Upper lobe of left lung (tissue), 6 donors: ENCODE results near the gene LSP1. TPM values are rescaled to one million over a fixed set of nuclear protein-coding genes. Genes with fewer than 3 reads are reported as not detected.

ENCODE experiments used
- ATAC-seq, 2 donors: fragments of 200-7000 bp; cut with Tn5 transposase; one replicate each; pipeline ENCODE4 v1.9.1; 2022; ENCODE audit warnings: mild to moderate bottlenecking in 2 of 2, moderate library complexity in 2 of 2; ENCODE audit not compliant: low FRiP score in 2 of 2
- DNase-seq, 2 donors: peaks; one replicate each; pipeline ENCODE4 v3.0.0-alpha.2; 2019 to 2020
- H3K27ac ChIP-seq, 4 donors: fragments of 200-600 bp; sonication (generic); one replicate each; pipeline ENCODE4 v1.5.1; 2016 to 2019
- H3K27me3 ChIP-seq, 4 donors: fragments of 200-600 bp; sonication (generic); one replicate each; pipeline ENCODE4 v1.5.1; 2017 to 2019
- H3K36me3 ChIP-seq, 4 donors: fragments of 200-600 bp; sonication (generic); one replicate each; pipeline ENCODE4 v1.5.1; 2016 to 2019
- H3K4me1 ChIP-seq, 4 donors: fragments of 200-600 bp; sonication (generic); one replicate each; pipeline ENCODE4 v1.5.1; 2018 to 2019
- H3K4me3 ChIP-seq, 4 donors: fragments of 200-600 bp; sonication (generic); one replicate each; pipeline ENCODE4 v1.5.1; 2017 to 2019; ENCODE audit warnings: mild to moderate bottlenecking in 2 of 4, moderate library complexity in 1 of 4
- H3K9me3 ChIP-seq, 4 donors: fragments of 200-600 bp; sonication (generic); one replicate each; pipeline ENCODE4 v1.5.1; 2018 to 2019
- CTCF ChIP-seq, 6 experiments: fragments of 450-650 bp in 4 of 6; fragments of 200-600 bp in 2 of 6; sonication (generic) in 2 of 6; IDR thresholded peaks; one replicate each; pipeline ENCODE4 v1.5.1; 2016 to 2019; ENCODE audit warnings: antibody characterized with exemption in 6 of 6
- EP300 ChIP-seq, 4 donors: sonication (generic); formaldehyde crosslinking; IDR thresholded peaks; one replicate each; pipeline ENCODE4 v1.5.1; 2017; ENCODE audit warnings: antibody characterized with exemption in 4 of 4, control low read depth in 2 of 4
- POLR2A ChIP-seq, 4 donors: fragments of 450-650 bp; IDR thresholded peaks; one replicate each; pipeline ENCODE4 v1.5.1; 2016 to 2017; ENCODE audit warnings: antibody characterized with exemption in 4 of 4, mild to moderate bottlenecking in 2 of 4
- POLR2AphosphoS5 ChIP-seq, 2 donors: sonication (generic); formaldehyde crosslinking; IDR thresholded peaks; one replicate each; pipeline ENCODE4 v1.5.1; 2017; ENCODE audit warnings: antibody characterized with exemption in 2 of 2
- WGBS, 2 donors: methylation state at CpG; one replicate each; pipeline ENCODE4 v1.1.5; 2017 to 2018; 5-methylcytosine and 5-hydroxymethylcytosine counted together
- total RNA-seq, 6 donors: library from RNA; depleted of rRNA in 4 of 6; stranded (reverse); fragments of >200 nt in 4 of 6; gene quantifications; one replicate each; pipeline versions ENCODE4 v1.1.0 to v1.2.1, GENCODE V29; 2016 to 2021
- donor health status: DM: no; HTN: no; CAD: no; lungs with moderate emphysema.
- donor health status: DM: no; HTN: yes; CAD: no; lungs with severe emphysema.

Gene LSP1
- total RNA-seq, 6 donors from 2014 or later = 29.3 to 162 (median 66.2) TPM

GRCh38 chr11:1916132-1916985, 63.5 kb downstream of the LSP1 start:
- Histone ChIP-seq H3K27ac (no peak overlapping the region), H3K27me3 (no peaks in the 10 kb centered on the region), H3K4me1 (no peaks in the 10 kb centered on the region), H3K4me3 (no peak overlapping the region), H3K9me3 (no peaks in the 10 kb centered on the region), H3K36me3 (no peaks in the 10 kb centered on the region)
- 83 to 85% methylated on average over 5 to 11 of the region's 14 CpGs for WGBS, 2 donors
- ATAC-seq (no peak), DNase-seq (peak in 1 of 2 donors; percentile 73)
- TF ChIP-seq POLR2AphosphoS5 (IDR thresholded peaks at IDR 0.05) = no peak
- no peak for TF ChIP-seq EP300 (IDR thresholded peaks at IDR 0.05)
- no peak for TF ChIP-seq CTCF (IDR thresholded peaks at IDR 0.05)

- Histone ChIP-seq H3K4me1 (no peaks in the 10 kb centered on the region), H3K4me3 (no peak overlapping the region), H3K36me3 (no peaks in the 10 kb centered on the region), H3K9me3 (no peaks in the 10 kb centered on the region), H3K27ac (no peak overlapping the region), H3K27me3 (no peaks in the 10 kb centered on the region)
- peak in 1 of 2 donors; percentile 22 for ATAC-seq
- peak in 1 of 2 donors; percentile 48 for DNase-seq
- TF ChIP-seq POLR2AphosphoS5 (IDR thresholded peaks at IDR 0.05) (no peak), EP300 (IDR thresholded peaks at IDR 0.05) (no peak), POLR2A (IDR thresholded peaks at IDR 0.05) (no peak), CTCF (IDR thresholded peaks at IDR 0.05) (no peak)
- WGBS, 2 donors = 52 to 63% methylated on average over 4 to 8 of the region's 8 CpGs
Measured at GRCh38 chr11:1916986-1917522, 64.2 kb downstream of the LSP1 start.

- no peak overlapping the region for H3K27ac ChIP-seq
- ATAC-seq (peak in 1 of 2 donors; percentile 40), DNase-seq (peak in 1 of 2 donors; percentile 73)
- 77% methylated on average over 19 to 33 of the region's 34 CpGs for WGBS, 2 donors
- H3K9me3 ChIP-seq = no peaks in the 10 kb centered on the region
- no peak overlapping the region for H3K4me3 ChIP-seq
- H3K36me3 ChIP-seq = no peaks in the 10 kb centered on the region
- TF ChIP-seq CTCF (IDR thresholded peaks at IDR 0.05) (peak; percentile 21 to 53 (median 40)), POLR2A (IDR thresholded peaks at IDR 0.05) (no peak), POLR2AphosphoS5 (IDR thresholded peaks at IDR 0.05) (no peak), EP300 (IDR thresholded peaks at IDR 0.05) (no peak)
- H3K27me3 ChIP-seq = no peaks in the 10 kb centered on the region
- no peaks in the 10 kb centered on the region for H3K4me1 ChIP-seq
Measured at GRCh38 chr11:1917523-1918435, 64.9 kb downstream of the LSP1 start.

GRCh38 chr11:1918436-1919315, 65.8 kb downstream of the LSP1 start:
- no peaks in the 10 kb centered on the region for H3K36me3 ChIP-seq
- TF ChIP-seq POLR2A (IDR thresholded peaks at IDR 0.05) (no peak), EP300 (IDR thresholded peaks at IDR 0.05) (no peak), CTCF (IDR thresholded peaks at IDR 0.05) (no peak), POLR2AphosphoS5 (IDR thresholded peaks at IDR 0.05) (no peak)
- peak in 1 of 2 donors; percentile 66 for DNase-seq
- no peak overlapping the region for H3K4me3 ChIP-seq
- H3K27ac ChIP-seq = no peak overlapping the region
- no peaks in the 10 kb centered on the region for H3K27me3 ChIP-seq
- no peak for ATAC-seq
- WGBS, 2 donors = 89 to 91% methylated on average over 14 to 23 of the region's 29 CpGs
- no peaks in the 10 kb centered on the region for H3K9me3 ChIP-seq
- no peaks in the 10 kb centered on the region for H3K4me1 ChIP-seq
